Stimulated activated naive CD4-positive, alpha-beta T cell (primary cell): ENCODE data around the gene RBM19.

ENCODE experiments used
- DNase-seq, 6 experiments: peaks; one replicate each; lab custom pipeline; 2025; lab: John Stamatoyannopoulos, UW

RBM19 gene

DNA sequence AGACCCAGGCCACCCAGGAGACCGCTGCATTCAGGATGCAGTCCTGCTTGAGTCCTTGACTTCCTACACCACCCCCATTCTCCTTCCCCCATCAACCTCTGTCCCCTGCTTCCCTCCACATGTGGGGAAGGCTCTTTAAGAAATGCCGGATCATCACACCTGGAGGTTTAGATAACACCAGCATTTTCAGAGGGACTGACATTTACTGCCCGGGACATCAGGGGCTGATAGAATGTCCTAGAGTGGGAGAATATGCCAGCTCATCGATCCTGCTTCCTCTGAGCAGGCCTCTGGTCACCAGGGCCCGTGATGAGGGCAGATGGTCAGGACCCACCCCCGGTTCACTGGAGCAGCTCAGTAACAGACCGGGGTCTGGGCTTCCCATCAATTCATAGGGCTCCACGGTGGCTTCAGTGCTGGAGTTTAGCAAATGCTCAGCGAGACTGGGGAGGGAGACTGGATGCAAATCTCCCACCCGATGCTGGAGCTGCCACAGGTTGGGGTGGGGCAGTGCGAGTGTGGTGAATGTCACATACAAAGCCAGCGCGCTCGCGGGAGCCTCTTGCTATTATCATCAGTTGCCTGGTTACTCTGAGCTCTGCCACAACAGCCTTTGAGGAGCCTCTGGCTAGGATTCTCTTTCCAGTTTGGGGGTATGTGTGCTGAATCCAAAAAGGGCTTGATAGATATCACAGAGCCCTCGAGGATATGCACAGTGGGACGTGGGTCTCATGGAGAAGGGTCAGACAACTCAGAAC is 111.6 kb downstream of the RBM19 start:
- DNase-seq: no peak

DNA sequence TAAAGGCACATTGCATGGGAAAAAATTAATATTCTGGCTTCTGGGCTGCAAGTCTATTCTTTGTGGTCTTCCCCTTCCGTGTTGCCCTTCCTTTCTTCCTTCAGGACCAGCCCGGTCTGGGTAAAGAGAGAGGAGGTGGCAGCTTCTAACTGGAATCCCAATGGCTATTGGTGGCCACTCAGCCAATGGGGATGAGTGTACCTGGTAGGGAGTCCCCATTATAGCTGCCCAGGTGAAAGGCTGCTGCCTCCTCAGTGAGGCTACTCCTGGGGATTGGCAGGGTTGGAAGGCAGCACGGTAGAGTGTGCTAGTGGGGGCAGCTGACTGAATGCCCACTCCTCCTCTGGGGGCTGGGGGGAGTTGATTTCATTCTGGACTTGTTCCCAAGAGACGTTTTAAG is 112.6 kb downstream of the RBM19 start:
- DNase-seq: no peak

DNA sequence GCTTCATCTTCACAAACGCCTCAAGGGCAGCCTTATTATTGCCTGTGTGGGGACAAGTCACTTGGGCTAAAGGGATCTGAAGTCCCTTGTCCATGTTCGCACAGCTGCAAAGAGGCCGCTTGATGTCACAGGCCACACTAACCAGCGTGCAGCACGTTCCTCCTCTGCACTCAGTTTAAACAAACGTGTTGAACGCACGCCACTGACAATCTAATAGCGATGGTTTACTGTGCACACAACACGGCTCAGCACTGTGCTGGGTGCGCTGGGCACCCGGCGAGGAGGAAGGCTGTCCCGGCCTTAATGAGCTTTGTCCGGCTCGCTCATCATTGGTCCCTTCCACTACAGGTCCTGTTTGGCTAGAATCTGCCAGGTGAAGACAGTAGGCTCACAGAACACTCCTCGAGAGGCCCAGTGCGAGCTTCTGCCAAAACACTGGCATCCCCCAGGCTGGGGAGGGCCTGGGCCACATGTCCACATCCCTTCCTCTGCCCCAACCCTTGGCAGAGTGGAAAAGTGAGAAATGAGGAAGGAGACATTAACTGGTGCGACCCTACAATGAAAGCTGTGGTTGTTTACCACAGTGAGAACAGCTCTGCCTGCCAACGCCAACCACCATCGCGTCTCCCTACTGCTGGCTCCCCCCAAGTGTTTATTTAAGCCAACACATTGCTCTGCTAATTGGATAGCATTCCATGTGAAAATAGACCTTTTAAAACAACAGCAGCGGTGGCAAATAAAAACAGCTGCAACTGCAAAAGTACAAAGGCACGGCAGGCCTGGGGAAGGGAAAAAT is 113.2 kb downstream of the RBM19 start:
- no peak for DNase-seq

DNA sequence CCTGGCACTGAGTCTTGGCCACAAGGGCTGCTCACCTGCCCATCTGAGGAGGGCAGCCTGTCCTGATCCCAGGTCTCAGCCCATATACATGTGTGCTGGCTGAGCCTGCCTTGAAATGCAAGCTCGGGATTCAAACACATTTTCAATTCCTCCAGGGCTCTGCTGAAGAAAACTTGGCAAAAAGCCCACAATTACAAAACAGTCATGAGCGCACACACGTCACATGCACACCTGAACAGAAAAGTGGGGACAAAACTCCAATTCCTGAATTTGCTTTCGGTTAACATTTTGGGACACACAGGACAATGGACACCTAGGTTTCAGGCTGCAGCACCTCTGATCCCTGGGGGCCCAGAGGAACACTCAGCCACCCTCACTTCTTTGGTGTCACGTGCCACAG is 113.9 kb downstream of the RBM19 start:
- no peak for DNase-seq

DNA sequence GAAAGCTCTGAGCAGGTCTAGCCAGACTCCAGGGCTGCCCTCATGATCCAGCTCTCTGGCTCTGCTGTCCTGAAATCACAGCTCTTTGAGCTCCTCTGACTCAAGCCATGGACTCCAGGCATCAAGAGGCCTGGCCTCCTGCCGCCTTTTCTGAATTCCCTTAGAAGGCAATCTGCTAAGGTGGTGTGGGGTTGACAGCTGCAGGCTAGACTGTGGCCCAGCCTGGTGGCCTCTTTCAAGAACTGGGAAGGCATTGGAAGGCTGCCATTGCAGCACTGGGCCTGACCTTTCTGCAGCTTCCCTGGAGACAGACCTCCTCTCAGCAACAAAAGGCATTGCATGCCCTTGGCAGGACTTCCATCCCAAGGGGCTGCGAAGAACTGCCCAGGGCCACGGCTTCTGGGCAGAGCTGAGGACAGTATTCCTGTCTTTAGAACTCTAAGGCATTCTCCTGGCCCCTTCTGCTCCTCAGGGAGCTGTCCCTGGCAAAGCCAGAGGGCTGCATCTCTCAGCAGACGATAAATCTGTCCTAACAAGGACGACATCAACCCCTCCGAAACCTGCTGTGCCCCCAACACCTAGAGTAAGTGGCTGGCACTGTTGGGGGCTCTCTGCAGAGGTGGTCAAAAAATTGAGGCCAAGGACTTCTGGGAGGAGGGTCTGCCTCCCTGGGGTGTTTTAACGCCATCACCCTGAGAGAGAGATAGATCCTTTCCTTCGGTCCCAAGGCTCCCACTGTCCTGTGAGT is 115.6 kb downstream of the RBM19 start:
- DNase-seq: no peak

DNA sequence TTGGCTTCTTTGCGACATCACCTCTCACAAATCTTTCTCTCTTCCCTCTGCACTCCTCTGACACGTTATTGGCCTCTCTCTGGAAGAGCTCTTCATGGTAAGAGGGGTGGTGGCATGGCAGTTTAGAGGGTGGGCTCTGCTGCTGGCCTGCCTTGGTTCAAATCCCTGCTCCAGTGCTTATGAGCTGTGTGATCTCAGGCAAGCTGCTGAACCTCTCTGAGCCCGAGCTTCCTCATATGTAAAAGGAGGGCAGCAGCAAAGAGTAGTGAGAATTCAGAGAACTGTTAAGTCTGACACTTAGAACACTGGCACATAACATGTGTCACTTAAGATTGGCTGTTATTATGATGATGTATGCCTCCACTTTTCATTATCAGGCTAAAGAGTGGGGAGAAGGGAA is 118.3 kb downstream of the RBM19 start:
- DNase-seq: no peak

DNA sequence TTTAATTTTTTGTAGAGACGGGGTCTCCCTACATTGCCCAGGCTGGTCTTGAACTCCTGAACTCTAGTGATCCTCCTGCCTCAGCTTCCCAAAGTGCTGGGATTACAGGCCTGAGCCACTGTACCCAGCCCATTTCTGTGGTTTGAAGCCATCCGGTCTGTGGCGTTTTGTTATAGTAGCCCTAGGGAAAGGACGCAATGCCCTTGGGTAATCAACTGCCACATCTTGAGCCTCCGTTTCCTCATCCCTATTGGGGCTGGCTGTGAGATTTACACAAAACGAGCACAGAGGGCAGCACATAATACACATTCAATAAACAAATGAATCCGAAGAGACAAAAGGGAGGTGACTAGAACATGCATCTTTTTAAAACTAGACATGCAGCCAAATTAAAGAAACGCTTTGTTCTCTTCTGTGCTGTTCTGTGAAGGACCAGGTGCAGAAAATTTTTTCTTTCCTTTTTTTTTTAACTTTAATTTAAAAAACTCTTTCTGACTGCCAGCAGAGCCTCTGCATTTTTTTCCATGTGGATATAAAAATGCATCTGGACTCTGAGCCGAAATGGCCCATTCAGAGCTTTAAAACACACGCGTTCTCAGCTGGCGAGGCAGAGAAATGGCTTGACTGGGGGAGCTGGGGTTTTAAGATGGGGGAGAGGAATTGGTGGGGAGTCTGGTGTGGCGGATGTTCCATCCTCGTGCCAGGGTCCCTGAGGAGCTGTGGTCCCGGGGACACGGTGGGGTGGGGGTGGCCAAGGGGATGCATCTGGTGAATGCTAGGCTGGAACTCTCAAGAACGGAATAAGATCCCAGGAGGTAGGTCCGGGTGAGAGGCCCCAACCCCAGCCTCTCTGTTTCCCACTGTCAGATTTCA is 119.0 kb downstream of the RBM19 start:
- no peak for DNase-seq

DNA sequence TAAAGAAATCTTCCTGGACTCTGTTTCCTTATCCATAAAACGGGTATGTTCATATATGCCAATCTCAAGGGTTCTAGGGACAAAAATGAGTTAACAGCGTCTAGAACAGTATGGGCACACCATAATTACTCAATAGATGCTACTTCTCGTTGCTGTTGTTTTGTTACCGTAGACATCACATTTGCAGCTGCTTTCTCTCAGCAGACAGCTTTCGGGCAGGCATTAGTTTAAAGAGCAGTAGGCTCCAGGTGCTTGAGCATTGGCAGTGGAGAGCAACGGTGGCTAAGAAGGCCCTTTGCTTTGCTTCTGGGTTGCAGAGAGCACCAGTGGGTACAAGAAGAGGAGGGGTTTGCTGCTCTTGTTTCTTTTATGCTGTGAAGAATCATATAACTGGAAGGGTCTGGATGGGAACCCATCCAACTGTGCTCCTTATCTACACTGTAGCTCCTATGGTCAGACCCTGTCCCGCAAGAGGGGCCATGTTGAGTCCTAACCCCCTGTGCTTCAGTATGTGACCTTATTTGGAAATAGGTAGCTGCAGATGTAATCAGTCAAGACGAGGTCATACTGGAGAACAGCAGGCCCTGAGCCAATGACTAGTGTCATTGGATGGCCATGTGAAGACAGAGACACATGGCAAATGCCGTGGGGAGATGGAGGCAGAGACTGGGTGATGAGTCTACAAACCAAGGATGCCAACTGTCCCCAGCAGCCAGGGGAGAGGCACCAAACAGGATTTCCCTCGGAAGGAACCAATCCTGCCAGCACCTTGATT is 120.0 kb downstream of the RBM19 start:
- DNase-seq: no peak

DNA sequence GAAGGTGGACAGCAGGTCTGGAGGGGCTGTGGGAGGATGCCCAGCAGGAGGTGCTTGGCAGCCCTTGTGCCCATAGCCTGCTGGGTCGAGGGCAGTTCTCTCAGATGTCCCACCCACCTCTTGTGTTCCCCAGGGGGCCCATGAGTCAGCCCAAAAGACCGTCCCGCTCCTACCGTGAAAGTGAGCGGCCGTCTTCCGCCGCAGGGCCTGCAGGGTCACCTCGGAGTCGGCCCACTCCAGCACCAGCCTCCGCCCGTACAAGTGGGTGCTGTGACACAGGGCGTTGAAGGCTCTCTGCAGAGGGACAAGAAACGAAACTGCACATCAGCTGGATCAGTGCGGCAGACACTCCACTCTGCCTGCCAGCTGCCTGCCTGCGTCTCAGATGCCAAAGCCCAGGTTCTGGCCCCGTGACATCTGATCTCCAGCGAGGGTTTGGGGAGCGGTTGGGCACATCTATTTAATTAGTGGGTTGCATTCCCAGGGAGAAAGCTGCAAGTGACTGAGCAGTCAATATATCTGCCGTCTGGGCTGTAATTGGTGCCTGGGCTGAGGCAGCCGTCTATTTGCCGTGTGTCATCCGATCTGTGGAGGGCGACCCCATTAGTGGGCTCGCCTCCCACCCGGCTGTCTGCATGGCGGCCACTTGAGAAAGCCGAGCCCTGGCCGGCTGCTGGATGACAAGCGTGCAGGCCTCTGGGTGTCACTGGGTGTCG is 121.5 kb downstream of the RBM19 start:
- no peak for DNase-seq

DNA sequence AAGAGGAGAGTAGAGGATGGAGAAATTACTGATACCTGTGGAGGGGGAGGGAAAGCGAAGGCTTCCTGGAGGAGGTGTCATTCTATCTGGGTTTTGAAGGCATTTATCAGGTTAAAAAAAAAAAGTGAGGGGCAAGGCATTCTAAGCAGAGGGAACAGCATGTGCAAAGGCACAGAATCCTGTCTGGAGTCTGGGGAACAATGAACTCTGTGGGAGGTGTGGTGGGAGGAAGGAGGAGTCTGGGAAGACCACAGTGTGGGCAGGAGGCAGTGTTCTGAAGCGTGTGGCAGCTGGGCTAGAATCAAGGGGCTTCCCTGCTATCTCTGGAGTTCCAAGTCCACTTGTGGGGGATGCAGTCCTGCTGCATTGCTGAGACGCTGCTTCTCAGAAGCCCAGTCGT is 123.4 kb downstream of the RBM19 start:
- DNase-seq: no peak

DNA sequence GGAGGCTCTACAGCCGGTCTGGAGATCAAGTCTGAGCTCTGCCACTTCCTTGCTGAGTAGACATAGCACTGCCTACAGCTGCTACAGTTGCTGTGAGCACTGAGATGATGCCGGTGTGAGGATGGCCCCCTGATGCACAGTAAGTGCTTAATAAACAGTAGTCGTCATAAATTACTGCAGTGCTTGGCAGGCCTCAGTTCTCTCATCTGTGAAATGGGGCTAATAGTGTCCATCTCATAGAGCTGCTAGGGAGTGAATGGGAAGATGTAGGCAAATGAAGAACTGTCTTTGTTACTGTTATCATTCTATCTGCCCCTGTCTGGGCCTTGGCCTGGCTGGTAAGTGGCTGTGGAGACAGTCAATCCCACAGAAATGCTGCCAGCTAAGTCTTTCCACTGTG is 124.3 kb downstream of the RBM19 start:
- no peak for DNase-seq

DNA sequence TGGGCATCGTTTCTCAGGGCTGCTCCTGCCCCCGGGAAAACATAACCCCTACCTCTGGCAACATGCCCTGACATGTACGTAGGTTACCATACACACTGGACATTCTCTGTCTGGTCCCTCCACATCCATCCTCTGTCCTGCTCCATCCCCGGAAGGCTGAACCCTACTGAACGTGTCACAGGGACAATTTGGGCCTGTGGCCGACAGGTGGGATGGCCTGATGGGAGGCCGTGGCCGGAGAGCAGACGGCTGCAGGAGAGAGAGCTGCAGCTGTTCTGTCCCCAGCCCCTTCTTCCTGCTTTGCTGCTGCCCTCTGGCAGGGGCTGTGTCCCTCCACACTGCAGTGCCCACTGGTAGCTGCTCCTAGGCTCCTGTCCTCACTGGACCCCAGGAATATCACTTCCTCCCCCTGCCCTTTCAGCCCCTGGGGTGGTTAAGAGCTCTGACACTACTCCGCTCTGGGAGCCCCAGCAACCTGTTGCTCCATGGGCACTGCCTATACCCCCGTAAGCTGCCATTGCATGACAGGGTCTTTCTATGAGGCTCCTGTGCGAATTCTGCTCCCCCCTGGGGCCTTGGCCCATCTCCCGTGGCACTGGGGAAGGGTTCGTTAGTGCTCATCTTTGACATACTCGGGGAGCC is 125.6 kb downstream of the RBM19 start:
- DNase-seq: no peak

DNA sequence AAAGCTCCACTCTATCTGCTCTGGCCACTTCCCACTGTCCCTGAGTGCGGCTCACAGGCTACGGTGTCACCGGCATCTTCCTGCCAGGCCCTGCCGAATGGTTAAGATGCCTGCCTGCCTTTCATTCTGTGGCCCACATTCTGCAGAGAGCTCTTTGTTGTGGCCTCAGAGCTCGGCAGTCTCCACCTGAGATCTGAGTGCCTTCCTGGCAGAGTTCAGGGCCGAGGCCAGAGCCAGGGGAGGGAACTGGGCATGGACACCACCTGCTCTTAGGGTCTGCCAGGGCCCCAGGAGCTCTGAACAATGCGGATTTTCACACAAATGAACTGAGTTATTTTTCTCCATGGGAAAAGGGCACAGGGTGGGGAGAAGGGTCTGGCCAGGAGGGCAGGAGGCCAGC is 127.2 kb downstream of the RBM19 start:
- DNase-seq: no peak

DNA sequence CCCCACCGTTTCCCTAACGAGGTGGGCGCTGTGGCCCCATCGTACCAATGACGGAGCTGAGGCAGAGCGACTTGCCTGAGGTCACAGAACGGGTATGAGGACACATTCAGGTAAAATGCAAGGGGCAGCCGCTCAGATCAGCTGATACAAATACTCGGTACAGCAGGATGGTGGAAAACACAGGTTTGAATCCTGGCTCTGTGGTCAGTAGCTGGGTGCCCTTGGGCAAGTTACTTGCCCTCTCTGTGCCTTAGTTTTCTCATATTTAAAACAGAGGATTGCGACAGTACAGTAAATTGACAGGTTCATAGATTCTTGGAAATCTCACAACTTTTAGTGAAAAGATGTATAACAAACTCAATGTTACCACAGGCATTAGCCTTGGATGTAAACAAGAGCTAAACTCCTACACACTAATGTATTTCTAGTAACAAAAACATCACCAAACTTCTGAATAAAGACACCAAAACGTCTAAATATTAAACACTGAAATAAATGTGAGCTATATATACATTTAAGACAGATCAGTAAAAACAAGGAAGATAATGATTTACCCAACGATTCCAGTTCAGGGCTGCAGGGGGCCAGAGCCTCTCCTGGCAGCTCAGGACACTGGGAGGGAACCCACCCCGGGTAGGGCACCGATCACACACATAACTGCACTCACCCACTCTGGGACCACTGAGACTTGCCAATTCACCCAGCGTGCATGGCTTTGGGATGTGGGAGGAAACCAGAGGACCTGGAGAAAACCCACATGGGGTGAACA is 128.4 kb downstream of the RBM19 start:
- DNase-seq: no peak

DNA sequence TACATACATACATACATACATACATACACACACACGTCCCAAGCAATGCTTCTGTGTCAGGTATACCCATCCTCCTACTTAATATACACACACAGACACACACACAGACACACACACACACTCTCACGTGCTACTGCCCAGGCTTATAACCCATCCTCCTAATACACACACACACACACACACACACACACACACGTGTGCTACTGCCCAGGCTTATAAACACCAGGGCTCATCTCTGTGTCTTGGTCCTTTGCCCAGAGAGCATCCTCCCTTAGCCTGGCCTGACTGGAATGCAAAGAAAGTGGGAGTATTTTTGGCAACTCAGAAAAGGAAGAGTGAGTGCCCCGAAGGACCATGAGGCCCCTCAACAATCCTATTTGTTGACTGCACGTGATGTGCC is 129.0 kb downstream of the RBM19 start:
- DNase-seq: no peak

DNA sequence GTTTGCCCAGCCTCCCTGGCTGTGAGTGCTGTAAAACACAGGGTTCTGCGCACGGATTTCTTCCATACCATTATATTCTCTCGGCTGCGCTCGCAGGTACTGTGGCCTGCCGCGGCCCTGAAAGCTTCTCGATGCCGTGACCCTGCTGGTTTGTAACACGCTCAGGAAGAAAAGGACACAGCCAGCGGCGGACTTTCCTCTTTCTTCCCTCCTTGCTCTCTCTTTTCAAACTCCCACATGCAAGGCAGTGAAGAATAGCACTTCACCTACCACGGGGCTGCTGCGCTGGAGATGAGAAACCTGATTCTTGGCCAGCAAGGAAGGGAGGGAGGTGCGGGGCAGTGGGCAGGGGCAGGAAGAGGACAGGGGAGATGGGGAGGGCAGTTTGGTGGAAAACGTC is 130.2 kb downstream of the RBM19 start:
- DNase-seq: no peak

DNA sequence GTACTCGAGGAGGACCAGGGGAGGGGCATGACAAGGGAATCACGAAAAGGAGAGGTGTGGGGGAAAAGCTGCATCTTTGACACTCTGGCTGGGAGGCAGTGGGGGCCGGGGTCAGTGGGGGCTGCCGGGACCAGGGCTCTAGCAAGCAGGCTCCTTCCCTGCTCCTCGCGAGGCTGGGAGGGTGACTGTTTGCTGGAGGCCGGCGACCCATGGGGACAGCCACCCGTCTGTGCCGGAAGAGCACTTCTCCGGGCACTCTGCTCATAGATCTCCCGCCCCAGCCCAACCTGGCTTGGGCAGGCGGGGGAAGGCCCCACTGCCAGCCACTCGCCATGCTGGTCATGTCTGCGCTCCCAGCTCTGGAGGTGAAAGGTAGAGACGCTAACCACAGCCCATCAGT is 130.7 kb downstream of the RBM19 start:
- DNase-seq: no peak

DNA sequence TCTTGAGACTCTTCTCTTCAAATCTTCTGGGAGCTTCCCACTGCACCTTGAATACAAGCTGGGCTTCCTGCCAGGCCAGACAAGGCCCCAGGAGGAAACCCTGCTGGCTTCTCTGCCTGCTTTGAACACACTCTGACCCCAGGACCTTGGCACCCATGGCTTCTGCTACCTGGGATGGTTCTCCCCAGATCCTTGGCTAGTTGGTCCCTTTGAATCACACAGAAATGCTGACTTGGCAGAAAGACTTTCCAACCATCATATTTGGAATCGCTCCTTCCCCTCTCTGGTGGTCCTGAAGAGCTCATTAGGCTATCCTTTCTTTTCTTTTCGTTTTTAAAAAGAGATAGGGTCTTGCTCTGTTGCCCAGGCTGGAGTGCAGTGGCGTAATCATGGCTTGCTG is 132.7 kb downstream of the RBM19 start:
- DNase-seq: no peak

DNA sequence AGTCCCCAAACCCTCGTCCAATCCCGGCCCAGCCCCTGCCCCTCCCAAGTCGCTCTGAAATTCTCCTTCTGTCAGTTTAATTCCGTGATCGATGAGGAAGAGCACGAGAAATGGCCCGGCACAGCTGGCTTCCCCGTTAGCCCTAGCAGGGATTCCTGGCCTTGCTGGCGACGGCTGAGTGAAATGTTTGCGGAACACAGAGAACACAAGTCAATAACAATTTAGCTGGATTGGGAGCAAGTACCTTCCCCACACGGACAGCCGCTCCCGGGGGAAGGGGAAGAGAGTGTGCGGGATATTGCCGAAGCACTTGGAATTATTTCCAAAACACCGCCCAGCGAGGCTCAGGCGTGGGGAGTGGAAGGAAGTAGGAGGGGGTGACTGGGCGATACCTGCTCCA is 134.6 kb downstream of the RBM19 start:
- DNase-seq: no peak
